Measurements from ENCODE around the gene RALA.
A peak's percentile ranks its signal among the peaks of the same experiment; 100 is the strongest.

Gene RALA

DNA sequence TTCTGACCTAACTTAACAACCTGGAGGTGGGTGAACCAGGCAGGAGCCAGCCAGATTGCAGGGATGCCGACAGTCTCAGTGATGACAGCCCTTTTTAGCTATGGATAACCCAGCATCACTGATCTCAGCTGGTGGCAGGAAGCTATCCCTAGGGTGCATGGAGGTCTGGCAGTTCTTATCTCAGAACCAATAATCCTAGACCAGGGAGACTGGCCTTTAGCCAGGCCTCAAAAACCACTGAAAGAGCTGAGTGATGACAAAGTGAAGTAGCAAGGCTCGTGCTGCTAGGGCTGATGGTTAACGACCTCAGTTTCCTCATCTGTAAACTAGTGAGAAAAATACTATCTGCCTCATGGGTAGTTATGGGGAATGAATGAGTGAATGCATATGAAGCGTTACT lies 112.5 kb downstream of the RALA start:
- Histone ChIP-seq H3K36me3 (ENCODE audit: control insufficient read depth in 4 of 4, insufficient read depth in 4 of 4, low read length in 3 of 4) (no peaks in the 10 kb centered on the region), H3K27ac (ENCODE audit: insufficient read depth in 1 of 2, low read depth in 1 of 2, low read length in 2 of 2, poor library complexity in 1 of 2, severe bottlenecking in 2 of 2) (no peak overlapping the region), H3K4me3 (ENCODE audit: control insufficient read depth in 1 of 7, extremely low read depth in 1 of 7, insufficient read depth in 4 of 7, low read depth in 2 of 7, low read length in 6 of 7) (no peak overlapping the region), H3K27me3 (replicated peaks in 2 of 5; ENCODE audit: control insufficient read depth in 4 of 5, insufficient read depth in 5 of 5, low read length in 4 of 5) (no peaks in the 10 kb centered on the region), H3K4me1 (ENCODE audit: control extremely low read depth in 1 of 4, control insufficient read depth in 4 of 4, insufficient read depth in 4 of 4, low read length in 3 of 4) (peaks cover 3 to 34% (median 24%) of the 10 kb centered on the region in 4 experiments), H3K9me3 (ENCODE audit: control extremely low read depth in 1 of 5, control insufficient read depth in 4 of 5, insufficient read depth in 2 of 5, low read depth in 1 of 5, low read length in 4 of 5) (no peaks in the 10 kb centered on the region)
- peak in 1 of 3 donors; percentile 20 for DNase-seq
- ChIA-PET CTCF (interaction anchor here (0.9 to 3.6 kb wide), 6 partner anchors 9 to 156 kb away, joined by 3 to 33 read pairs (median 4); no protein-coding TSS in a partner anchor), POLR2A (interaction anchor here (0.7 kb wide), 1 partner anchor 33 kb away, joined by 3 read pairs; no protein-coding TSS in a partner anchor)
- 7% methylated on average over 3 of the region's 4 CpGs for WGBS (ENCODE audit: insufficient coverage)

- WGBS (ENCODE audit: insufficient coverage) = 98% methylated on average over 13 of the region's 13 CpGs
- Histone ChIP-seq H3K9me3 (ENCODE audit: control extremely low read depth in 1 of 5, control insufficient read depth in 4 of 5, insufficient read depth in 2 of 5, low read depth in 1 of 5, low read length in 4 of 5) (no peaks in the 10 kb centered on the region), H3K4me1 (ENCODE audit: control extremely low read depth in 1 of 4, control insufficient read depth in 4 of 4, insufficient read depth in 4 of 4, low read length in 3 of 4) (peaks cover 0 to 4% (median 1%) of the 10 kb centered on the region in 4 experiments), H3K27ac (ENCODE audit: insufficient read depth in 1 of 2, low read depth in 1 of 2, low read length in 2 of 2, poor library complexity in 1 of 2, severe bottlenecking in 2 of 2) (no peak overlapping the region), H3K4me3 (ENCODE audit: control insufficient read depth in 1 of 7, extremely low read depth in 1 of 7, insufficient read depth in 4 of 7, low read depth in 2 of 7, low read length in 6 of 7) (no peak overlapping the region), H3K36me3 (ENCODE audit: control insufficient read depth in 4 of 4, insufficient read depth in 4 of 4, low read length in 3 of 4) (peaks cover 0 to 4% (median 3%) of the 10 kb centered on the region in 4 experiments), H3K27me3 (replicated peaks in 2 of 5; ENCODE audit: control insufficient read depth in 4 of 5, insufficient read depth in 5 of 5, low read length in 4 of 5) (no peaks in the 10 kb centered on the region)
- POLR2A ChIA-PET = interaction anchor here (0.8 kb wide), 1 partner anchor 153 kb away, joined by 3 read pairs; no protein-coding TSS in a partner anchor
- peak; percentile 54 to 67 (median 56) for DNase-seq
- CTCF ChIA-PET = interaction anchor here (0.8 to 19.2 kb wide), 15 partner anchors 7 to 310 kb away, joined by 3 to 389 read pairs (median 4); no protein-coding TSS in a partner anchor
These were observed 118.7 kb downstream of the RALA start for GRCh38 chr7:39741942-39742623.

DNA sequence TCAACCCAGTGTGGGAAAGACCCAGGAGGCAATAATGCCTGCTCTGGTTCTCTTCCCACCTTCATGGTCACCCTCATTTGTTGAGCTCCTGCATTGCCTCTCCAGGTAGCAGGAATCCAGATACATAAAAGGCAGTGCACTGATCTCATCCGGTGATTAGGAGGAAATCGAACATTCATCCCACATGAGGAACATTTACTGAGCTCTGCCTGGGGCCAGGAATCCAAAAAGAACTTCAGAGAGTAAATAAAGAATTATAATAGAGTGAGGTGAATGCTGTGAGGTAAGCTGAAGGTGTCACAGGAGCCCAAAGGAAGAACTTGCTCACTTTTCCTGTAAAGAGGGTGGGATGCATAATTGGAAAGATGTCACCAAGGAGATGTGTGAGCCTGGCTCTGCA lies 121.2 kb downstream of the RALA start:
- Histone ChIP-seq H3K9me3 (ENCODE audit: control extremely low read depth in 1 of 5, control insufficient read depth in 4 of 5, insufficient read depth in 2 of 5, low read depth in 1 of 5, low read length in 4 of 5) (no peaks in the 10 kb centered on the region), H3K4me1 (ENCODE audit: control extremely low read depth in 1 of 4, control insufficient read depth in 4 of 4, insufficient read depth in 4 of 4, low read length in 3 of 4) (peaks cover 0 to 4% (median 1%) of the 10 kb centered on the region in 4 experiments), H3K27me3 (replicated peaks in 2 of 5; ENCODE audit: control insufficient read depth in 4 of 5, insufficient read depth in 5 of 5, low read length in 4 of 5) (no peaks in the 10 kb centered on the region), H3K27ac (ENCODE audit: insufficient read depth in 1 of 2, low read depth in 1 of 2, low read length in 2 of 2, poor library complexity in 1 of 2, severe bottlenecking in 2 of 2) (no peak overlapping the region), H3K36me3 (ENCODE audit: control insufficient read depth in 4 of 4, insufficient read depth in 4 of 4, low read length in 3 of 4) (peaks cover 0 to 4% (median 3%) of the 10 kb centered on the region in 4 experiments), H3K4me3 (ENCODE audit: control insufficient read depth in 1 of 7, extremely low read depth in 1 of 7, insufficient read depth in 4 of 7, low read depth in 2 of 7, low read length in 6 of 7) (no peak overlapping the region)
- DNase-seq = no peak
- 100% methylated on average over 2 of the region's 2 CpGs for WGBS (ENCODE audit: insufficient coverage)
- ChIA-PET POLR2A (no interaction called here), CTCF (interaction anchor here (0.7 to 19.2 kb wide), 13 partner anchors 9 to 308 kb away, joined by 3 to 389 read pairs (median 3); no protein-coding TSS in a partner anchor)

- WGBS (ENCODE audit: insufficient coverage) = 91% methylated on average over 4 of the region's 4 CpGs
- peaks cover 0 to 4% (median 1%) of the 10 kb centered on the region in 4 experiments for H3K4me1 ChIP-seq (ENCODE audit: control extremely low read depth in 1 of 4, control insufficient read depth in 4 of 4, insufficient read depth in 4 of 4, low read length in 3 of 4)
- H3K36me3 ChIP-seq (ENCODE audit: control insufficient read depth in 4 of 4, insufficient read depth in 4 of 4, low read length in 3 of 4) = peaks cover 0 to 4% (median 3%) of the 10 kb centered on the region in 4 experiments
- H3K27me3 ChIP-seq (replicated peaks in 2 of 5; ENCODE audit: control insufficient read depth in 4 of 5, insufficient read depth in 5 of 5, low read length in 4 of 5) = no peaks in the 10 kb centered on the region
- H3K4me3 ChIP-seq (ENCODE audit: control insufficient read depth in 1 of 7, extremely low read depth in 1 of 7, insufficient read depth in 4 of 7, low read depth in 2 of 7, low read length in 6 of 7) = no peak overlapping the region
- CTCF ChIA-PET = interaction anchor here (0.8 to 19.2 kb wide), 9 partner anchors 9 to 167 kb away, joined by 3 to 389 read pairs (median 6); no protein-coding TSS in a partner anchor
- no peak for DNase-seq
- no peak overlapping the region for H3K27ac ChIP-seq (ENCODE audit: insufficient read depth in 1 of 2, low read depth in 1 of 2, low read length in 2 of 2, poor library complexity in 1 of 2, severe bottlenecking in 2 of 2)
- POLR2A ChIA-PET = no interaction called here
- H3K9me3 ChIP-seq (ENCODE audit: control extremely low read depth in 1 of 5, control insufficient read depth in 4 of 5, insufficient read depth in 2 of 5, low read depth in 1 of 5, low read length in 4 of 5) = no peaks in the 10 kb centered on the region
These were observed 121.9 kb downstream of the RALA start for GRCh38 chr7:39745320-39745719.

GRCh38 chr7:39746103-39746819 lies 122.9 kb downstream of the RALA start:
- WGBS (ENCODE audit: insufficient coverage) = 5% methylated on average over 4 of the region's 11 CpGs
- H3K27me3 ChIP-seq (replicated peaks in 2 of 5; ENCODE audit: control insufficient read depth in 4 of 5, insufficient read depth in 5 of 5, low read length in 4 of 5) = no peaks in the 10 kb centered on the region
- CTCF ChIA-PET = interaction anchor here (0.9 to 19.2 kb wide), 9 partner anchors 8 to 167 kb away, joined by 3 to 389 read pairs (median 7); no protein-coding TSS in a partner anchor
- no peak overlapping the region for H3K27ac ChIP-seq (ENCODE audit: insufficient read depth in 1 of 2, low read depth in 1 of 2, low read length in 2 of 2, poor library complexity in 1 of 2, severe bottlenecking in 2 of 2)
- no peaks in the 10 kb centered on the region for H3K9me3 ChIP-seq (ENCODE audit: control extremely low read depth in 1 of 5, control insufficient read depth in 4 of 5, insufficient read depth in 2 of 5, low read depth in 1 of 5, low read length in 4 of 5)
- peaks cover 0 to 4% (median 3%) of the 10 kb centered on the region in 4 experiments for H3K36me3 ChIP-seq (ENCODE audit: control insufficient read depth in 4 of 4, insufficient read depth in 4 of 4, low read length in 3 of 4)
- H3K4me1 ChIP-seq (ENCODE audit: control extremely low read depth in 1 of 4, control insufficient read depth in 4 of 4, insufficient read depth in 4 of 4, low read length in 3 of 4) = peaks cover 0 to 4% (median 1%) of the 10 kb centered on the region in 4 experiments
- POLR2A ChIA-PET = no interaction called here
- H3K4me3 ChIP-seq (ENCODE audit: control insufficient read depth in 1 of 7, extremely low read depth in 1 of 7, insufficient read depth in 4 of 7, low read depth in 2 of 7, low read length in 6 of 7) = peak overlapping the region in 1 of 7 experiments; percentile 37
- peak; percentile 63 to 70 (median 67) for DNase-seq

DNA sequence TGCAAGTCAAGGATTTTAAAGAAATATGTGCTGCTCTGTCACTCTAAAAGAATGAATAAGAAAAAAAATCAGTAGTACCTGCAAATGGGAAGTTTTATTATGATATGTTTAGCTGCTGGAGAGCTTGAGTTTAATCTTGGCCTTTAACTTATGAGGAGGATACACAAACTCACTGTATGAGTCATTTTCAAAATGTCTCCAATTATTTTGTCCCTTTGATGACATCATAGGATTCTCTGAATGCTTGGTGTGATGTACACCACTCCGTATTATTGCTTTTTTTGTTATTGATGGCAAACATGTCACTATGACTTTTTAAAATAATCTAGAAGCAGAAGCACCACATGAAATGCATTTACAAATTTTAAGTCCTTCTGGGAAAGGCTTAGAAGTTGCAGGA lies 125.8 kb downstream of the RALA start:
- POLR2A ChIA-PET = no interaction called here
- Histone ChIP-seq H3K9me3 (ENCODE audit: control extremely low read depth in 1 of 5, control insufficient read depth in 4 of 5, insufficient read depth in 2 of 5, low read depth in 1 of 5, low read length in 4 of 5) (peaks cover 0 to 3% (median 0%) of the 10 kb centered on the region in 5 experiments), H3K27ac (ENCODE audit: insufficient read depth in 1 of 2, low read depth in 1 of 2, low read length in 2 of 2, poor library complexity in 1 of 2, severe bottlenecking in 2 of 2) (no peak overlapping the region), H3K27me3 (replicated peaks in 2 of 5; ENCODE audit: control insufficient read depth in 4 of 5, insufficient read depth in 5 of 5, low read length in 4 of 5) (no peaks in the 10 kb centered on the region), H3K4me3 (ENCODE audit: control insufficient read depth in 1 of 7, extremely low read depth in 1 of 7, insufficient read depth in 4 of 7, low read depth in 2 of 7, low read length in 6 of 7) (no peak overlapping the region), H3K36me3 (ENCODE audit: control insufficient read depth in 4 of 4, insufficient read depth in 4 of 4, low read length in 3 of 4) (no peaks in the 10 kb centered on the region), H3K4me1 (ENCODE audit: control extremely low read depth in 1 of 4, control insufficient read depth in 4 of 4, insufficient read depth in 4 of 4, low read length in 3 of 4) (peaks cover 0 to 3% (median under 1%) of the 10 kb centered on the region in 4 experiments)
- CTCF ChIA-PET = interaction anchor here (19.2 kb wide), 1 partner anchor 170 kb away, joined by 389 read pairs; no protein-coding TSS in a partner anchor
- WGBS (ENCODE audit: insufficient coverage) = no CpG with 5 or more reads among the region's 1 CpG
- no peak for DNase-seq

All from common myeloid progenitor, CD34-positive (primary cell).